ENCODE measurements around the gene IGFBPL1.

DNA sequence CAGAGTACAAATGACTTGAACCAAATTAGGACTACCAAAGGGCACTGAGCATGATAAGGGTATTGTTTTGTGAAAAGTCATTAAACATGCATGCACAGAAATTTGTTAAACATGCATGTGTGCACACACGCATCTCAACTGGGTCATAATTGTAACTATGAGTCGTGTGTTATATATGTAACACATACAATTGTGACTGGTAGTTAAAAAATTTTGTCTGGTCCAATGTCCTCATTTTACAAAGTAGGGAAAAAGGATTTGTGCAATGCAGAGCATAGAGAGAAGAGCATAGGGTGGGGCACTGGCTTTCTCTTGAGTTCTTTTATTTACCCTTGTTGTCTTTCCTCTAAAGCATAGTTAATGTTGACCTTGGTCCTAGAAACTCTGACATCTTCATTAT, 19.3 kb upstream of the IGFBPL1 start:
- TF ChIP-seq, protein P1, sequence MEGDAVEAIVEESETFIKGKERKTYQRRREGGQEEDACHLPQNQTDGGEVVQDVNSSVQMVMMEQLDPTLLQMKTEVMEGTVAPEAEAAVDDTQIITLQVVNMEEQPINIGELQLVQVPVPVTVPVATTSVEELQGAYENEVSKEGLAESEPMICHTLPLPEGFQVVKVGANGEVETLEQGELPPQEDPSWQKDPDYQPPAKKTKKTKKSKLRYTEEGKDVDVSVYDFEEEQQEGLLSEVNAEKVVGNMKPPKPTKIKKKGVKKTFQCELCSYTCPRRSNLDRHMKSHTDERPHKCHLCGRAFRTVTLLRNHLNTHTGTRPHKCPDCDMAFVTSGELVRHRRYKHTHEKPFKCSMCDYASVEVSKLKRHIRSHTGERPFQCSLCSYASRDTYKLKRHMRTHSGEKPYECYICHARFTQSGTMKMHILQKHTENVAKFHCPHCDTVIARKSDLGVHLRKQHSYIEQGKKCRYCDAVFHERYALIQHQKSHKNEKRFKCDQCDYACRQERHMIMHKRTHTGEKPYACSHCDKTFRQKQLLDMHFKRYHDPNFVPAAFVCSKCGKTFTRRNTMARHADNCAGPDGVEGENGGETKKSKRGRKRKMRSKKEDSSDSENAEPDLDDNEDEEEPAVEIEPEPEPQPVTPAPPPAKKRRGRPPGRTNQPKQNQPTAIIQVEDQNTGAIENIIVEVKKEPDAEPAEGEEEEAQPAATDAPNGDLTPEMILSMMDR (IDR thresholded peaks at IDR 0.05), result no peak
- TF ChIP-seq POLR2A (IDR thresholded peaks at IDR 0.05) (no peak), POLR2AphosphoS5 (IDR thresholded peaks at IDR 0.05; ENCODE audit: insufficient read depth in 1 of 2, low read depth in 1 of 2) (no peak)

Data from vagina (tissue), 2 donors.